ENCODE measurements around the gene SMARCC1. TPM values are rescaled to one million over a fixed set of nuclear protein-coding genes. Genes with fewer than 3 reads are reported as not detected.

Gene SMARCC1
- total and polyA plus RNA-seq, 10 donors, result 10.5 to 82.9 (median 44.7) TPM

DNA sequence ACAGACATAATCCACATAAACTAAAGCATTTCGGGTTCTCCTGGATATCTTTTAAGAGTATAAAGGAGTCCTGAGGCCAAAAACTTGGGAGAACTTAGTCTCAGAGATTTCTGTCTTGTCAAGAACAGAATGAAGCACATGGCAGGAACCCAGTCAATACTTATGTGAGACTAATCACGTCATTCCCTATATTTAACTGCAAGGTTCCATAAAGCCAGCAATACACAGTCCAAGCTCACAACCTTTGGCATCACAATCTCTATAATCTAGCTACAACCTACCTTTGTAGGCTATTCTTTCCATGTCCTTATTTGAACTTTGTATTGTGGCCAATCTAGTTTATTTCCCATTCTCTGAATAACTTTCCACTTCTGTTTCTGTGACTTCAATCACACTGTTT lies 134.1 kb downstream of the SMARCC1 start:
- H3K27me3 ChIP-seq (replicated peaks in 1 of 7), result no peaks in the 10 kb centered on the region
- H3K36me3 ChIP-seq, result peaks cover 0 to 89% (median 20%) of the 10 kb centered on the region in 6 donors
- no peak overlapping the region for H3K4me3 ChIP-seq
- no peak overlapping the region for H3K27ac ChIP-seq
- no peaks in the 10 kb centered on the region for H3K4me1 ChIP-seq
- TF ChIP-seq, protein P1, sequence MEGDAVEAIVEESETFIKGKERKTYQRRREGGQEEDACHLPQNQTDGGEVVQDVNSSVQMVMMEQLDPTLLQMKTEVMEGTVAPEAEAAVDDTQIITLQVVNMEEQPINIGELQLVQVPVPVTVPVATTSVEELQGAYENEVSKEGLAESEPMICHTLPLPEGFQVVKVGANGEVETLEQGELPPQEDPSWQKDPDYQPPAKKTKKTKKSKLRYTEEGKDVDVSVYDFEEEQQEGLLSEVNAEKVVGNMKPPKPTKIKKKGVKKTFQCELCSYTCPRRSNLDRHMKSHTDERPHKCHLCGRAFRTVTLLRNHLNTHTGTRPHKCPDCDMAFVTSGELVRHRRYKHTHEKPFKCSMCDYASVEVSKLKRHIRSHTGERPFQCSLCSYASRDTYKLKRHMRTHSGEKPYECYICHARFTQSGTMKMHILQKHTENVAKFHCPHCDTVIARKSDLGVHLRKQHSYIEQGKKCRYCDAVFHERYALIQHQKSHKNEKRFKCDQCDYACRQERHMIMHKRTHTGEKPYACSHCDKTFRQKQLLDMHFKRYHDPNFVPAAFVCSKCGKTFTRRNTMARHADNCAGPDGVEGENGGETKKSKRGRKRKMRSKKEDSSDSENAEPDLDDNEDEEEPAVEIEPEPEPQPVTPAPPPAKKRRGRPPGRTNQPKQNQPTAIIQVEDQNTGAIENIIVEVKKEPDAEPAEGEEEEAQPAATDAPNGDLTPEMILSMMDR (IDR thresholded peaks at IDR 0.05 in 8 of 11, conservative IDR thresholded peaks at IDR 0.05 in 3 of 11), result no peak
- no peak for TF ChIP-seq POLR2AphosphoS5 (IDR thresholded peaks at IDR 0.05)
- no peak for TF ChIP-seq POLR2A (IDR thresholded peaks at IDR 0.05)
- 90 to 96% (median 93%) methylated on average over 2 of the region's 2 CpGs for WGBS, 5 donors
- no peaks in the 10 kb centered on the region for H3K9me3 ChIP-seq
- DNase-seq, result no peak
- intact Hi-C loops (cut with DNase I; ENCODE audit: low total_unique reads), result no loop called here

DNA sequence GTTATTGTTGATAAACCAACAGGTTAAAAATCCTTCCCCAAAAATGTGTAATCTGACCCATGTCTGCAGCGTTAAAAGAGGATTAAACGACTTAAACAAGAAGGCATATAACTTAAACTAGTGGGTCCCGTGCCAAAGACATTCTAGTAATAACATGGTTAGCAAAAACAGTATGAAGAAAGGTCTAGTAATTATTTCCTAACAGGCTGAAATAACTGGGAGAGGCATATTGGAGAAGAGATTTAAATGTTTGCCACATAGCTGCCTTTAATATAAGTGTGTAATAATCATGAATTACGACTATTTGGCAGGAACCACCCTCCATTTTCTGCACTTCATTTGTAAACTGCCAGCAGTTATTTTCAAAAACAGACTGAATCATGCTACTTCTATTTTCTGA lies 135.3 kb downstream of the SMARCC1 start:
- no peak for DNase-seq
- TF ChIP-seq, protein P1 (IDR thresholded peaks at IDR 0.05 in 8 of 11, conservative IDR thresholded peaks at IDR 0.05 in 3 of 11), result no peak
- no peak for TF ChIP-seq POLR2AphosphoS5 (IDR thresholded peaks at IDR 0.05)
- TF ChIP-seq POLR2A (IDR thresholded peaks at IDR 0.05), result no peak
- Histone ChIP-seq H3K36me3 (peaks cover 0 to 91% (median 25%) of the 10 kb centered on the region in 6 donors), H3K9me3 (no peaks in the 10 kb centered on the region), H3K27ac (no peak overlapping the region), H3K27me3 (replicated peaks in 1 of 7) (no peaks in the 10 kb centered on the region), H3K4me3 (no peak overlapping the region), H3K4me1 (no peaks in the 10 kb centered on the region)
- 75 to 92% (median 83%) methylated on average over 4 of the region's 4 CpGs for WGBS, 5 donors
- intact Hi-C loops (cut with DNase I; ENCODE audit: low total_unique reads), result no loop called here

DNA sequence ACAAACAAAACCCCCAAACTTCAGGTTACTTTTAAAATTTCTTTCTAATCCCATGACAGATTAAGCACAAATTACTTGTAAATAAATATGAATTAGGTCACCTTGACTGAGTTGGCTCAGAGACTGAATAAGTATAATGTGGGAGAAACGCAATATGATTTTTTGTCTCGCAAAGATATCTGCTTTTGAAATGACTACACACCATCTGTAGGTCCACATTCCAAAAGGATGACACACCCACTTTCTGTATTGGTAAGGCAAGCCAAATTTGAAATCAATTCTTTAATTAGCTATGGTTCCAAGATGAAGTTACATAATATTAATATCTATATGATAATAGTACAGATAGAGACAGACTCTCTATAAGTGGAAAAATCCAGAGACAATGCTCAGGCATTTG lies 136.1 kb downstream of the SMARCC1 start:
- H3K27ac ChIP-seq, result no peak overlapping the region
- peaks cover 0 to 90% (median 31%) of the 10 kb centered on the region in 6 donors for H3K36me3 ChIP-seq
- H3K4me3 ChIP-seq, result no peak overlapping the region
- H3K9me3 ChIP-seq, result no peaks in the 10 kb centered on the region
- no peaks in the 10 kb centered on the region for H3K27me3 ChIP-seq (replicated peaks in 1 of 7)
- TF ChIP-seq POLR2A (IDR thresholded peaks at IDR 0.05) (no peak), POLR2AphosphoS5 (IDR thresholded peaks at IDR 0.05) (no peak)
- TF ChIP-seq, protein P1 (IDR thresholded peaks at IDR 0.05 in 8 of 11, conservative IDR thresholded peaks at IDR 0.05 in 3 of 11), result no peak
- DNase-seq, result no peak
- 90 to 97% (median 94%) methylated on average over 2 of the region's 2 CpGs for WGBS, 5 donors
- intact Hi-C loops (cut with DNase I; ENCODE audit: low total_unique reads), result no loop called here
- no peaks in the 10 kb centered on the region for H3K4me1 ChIP-seq

DNA sequence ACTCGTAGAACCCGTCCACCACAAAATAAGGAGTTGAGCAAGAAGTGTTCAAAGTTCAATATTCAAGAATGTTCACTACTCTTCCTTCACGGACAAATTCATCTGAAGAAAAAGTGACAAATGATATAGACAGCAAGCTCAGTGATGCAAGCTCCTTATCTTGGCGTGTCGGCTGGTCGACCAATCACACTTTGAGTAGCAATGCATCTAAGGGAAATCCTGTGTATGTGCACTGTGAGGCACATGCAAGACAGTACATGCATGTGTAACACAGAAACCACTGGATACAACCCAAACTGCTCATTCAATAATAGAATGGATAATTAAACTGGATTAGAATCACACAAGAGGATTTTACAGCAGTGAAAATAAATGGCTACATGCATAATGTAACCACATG lies 138.6 kb downstream of the SMARCC1 start:
- Histone ChIP-seq H3K27ac (no peak overlapping the region), H3K4me1 (no peaks in the 10 kb centered on the region), H3K27me3 (replicated peaks in 1 of 7) (no peaks in the 10 kb centered on the region), H3K9me3 (no peaks in the 10 kb centered on the region), H3K4me3 (no peak overlapping the region), H3K36me3 (peaks cover 0 to 88% (median 30%) of the 10 kb centered on the region in 6 donors)
- TF ChIP-seq, protein P1 (IDR thresholded peaks at IDR 0.05 in 8 of 11, conservative IDR thresholded peaks at IDR 0.05 in 3 of 11), result no peak
- TF ChIP-seq POLR2AphosphoS5 (IDR thresholded peaks at IDR 0.05) (no peak), POLR2A (IDR thresholded peaks at IDR 0.05) (no peak)
- WGBS, 5 donors, result 91 to 95% (median 93%) methylated on average over 6 of the region's 6 CpGs
- no peak for DNase-seq
- intact Hi-C loops (cut with DNase I; ENCODE audit: low total_unique reads), result no loop called here

Data from spleen (tissue), 11 donors.